ENCODE measurements around the gene TEX9. TPM values are rescaled to one million over a fixed set of nuclear protein-coding genes. Genes with fewer than 3 reads are reported as not detected.

The TEX9 gene
- total and polyA plus RNA-seq, 2 experiments from 2014 or later: 2.6 to 7.4 TPM

GRCh38 chr15:56337084-56337725, 28.0 kb upstream of the TEX9 start:
- no peak for TF ChIP-seq EZH2 (IDR thresholded peaks at IDR 0.05; ENCODE audit: borderline replicate concordance)
- TF ChIP-seq CTCF (IDR thresholded peaks at IDR 0.05; ENCODE audit: poor library complexity): no peak
- TF ChIP-seq EZH2phosphoT487 (IDR thresholded peaks at IDR 0.05; ENCODE audit: low read depth, severe bottlenecking, unreplicated experiment): no peak
- Histone ChIP-seq H3K4me1 (ENCODE audit: insufficient read depth) (no peaks in the 10 kb centered on the region), H3K79me2 (no peaks in the 10 kb centered on the region), H3K27ac (no peak overlapping the region), H3K4me2 (no peak overlapping the region), H3K4me3 (no peak overlapping the region), H4K20me1 (ENCODE audit: insufficient read depth, poor library complexity, severe bottlenecking) (no peaks in the 10 kb centered on the region), H3K9me3 (ENCODE audit: low read depth) (no peaks in the 10 kb centered on the region), H3K9me2 (replicated peaks; ENCODE audit: insufficient read depth) (no peaks in the 10 kb centered on the region), H2AFZ (no peak overlapping the region), H3K36me3 (replicated peaks; ENCODE audit: insufficient read depth, low read depth) (no peaks in the 10 kb centered on the region), H3K27me3 (no peaks in the 10 kb centered on the region)
- no peak for DNase-seq (ENCODE audit: low spot score)
- 67% methylated on average over 2 of the region's 2 CpGs for WGBS (ENCODE audit: low lambda C conversion rate, missing lambda C conversion rate)

GRCh38 chr15:56339594-56339993, 25.6 kb upstream of the TEX9 start:
- Histone ChIP-seq H3K79me2 (no peaks in the 10 kb centered on the region), H3K4me2 (no peak overlapping the region), H3K9me2 (replicated peaks; ENCODE audit: insufficient read depth) (no peaks in the 10 kb centered on the region), H4K20me1 (ENCODE audit: insufficient read depth, poor library complexity, severe bottlenecking) (no peaks in the 10 kb centered on the region), H3K4me1 (ENCODE audit: insufficient read depth) (no peaks in the 10 kb centered on the region), H3K27me3 (no peaks in the 10 kb centered on the region), H3K4me3 (no peak overlapping the region), H3K36me3 (replicated peaks; ENCODE audit: insufficient read depth, low read depth) (no peaks in the 10 kb centered on the region), H3K27ac (no peak overlapping the region), H2AFZ (no peak overlapping the region), H3K9me3 (ENCODE audit: low read depth) (no peaks in the 10 kb centered on the region)
- 85% methylated on average over 4 of the region's 4 CpGs for WGBS (ENCODE audit: low lambda C conversion rate, missing lambda C conversion rate)
- TF ChIP-seq EZH2phosphoT487 (IDR thresholded peaks at IDR 0.05; ENCODE audit: low read depth, severe bottlenecking, unreplicated experiment) (no peak), CTCF (IDR thresholded peaks at IDR 0.05; ENCODE audit: poor library complexity) (no peak), EZH2 (IDR thresholded peaks at IDR 0.05; ENCODE audit: borderline replicate concordance) (no peak)
- DNase-seq (ENCODE audit: low spot score): no peak

- Histone ChIP-seq H3K9me2 (replicated peaks; ENCODE audit: insufficient read depth) (no peaks in the 10 kb centered on the region), H4K20me1 (ENCODE audit: insufficient read depth, poor library complexity, severe bottlenecking) (no peaks in the 10 kb centered on the region), H3K27me3 (no peaks in the 10 kb centered on the region), H3K27ac (no peak overlapping the region), H3K36me3 (replicated peaks; ENCODE audit: insufficient read depth, low read depth) (no peaks in the 10 kb centered on the region), H3K4me2 (no peak overlapping the region), H3K9me3 (ENCODE audit: low read depth) (no peaks in the 10 kb centered on the region), H3K4me3 (no peak overlapping the region), H3K79me2 (no peaks in the 10 kb centered on the region), H3K4me1 (ENCODE audit: insufficient read depth) (no peaks in the 10 kb centered on the region), H2AFZ (no peak overlapping the region)
- no peak for DNase-seq (ENCODE audit: low spot score)
- WGBS (ENCODE audit: low lambda C conversion rate, missing lambda C conversion rate): 64% methylated on average over 3 of the region's 3 CpGs
- TF ChIP-seq EZH2phosphoT487 (IDR thresholded peaks at IDR 0.05; ENCODE audit: low read depth, severe bottlenecking, unreplicated experiment) (no peak), CTCF (IDR thresholded peaks at IDR 0.05; ENCODE audit: poor library complexity) (no peak), EZH2 (IDR thresholded peaks at IDR 0.05; ENCODE audit: borderline replicate concordance) (no peak)
Measured at GRCh38 chr15:56341201-56341600, 24.0 kb upstream of the TEX9 start.
